GM12874 (cell line): ENCODE results near the gene MYO5B.

Source experiments
- TF ChIP-seq, protein P1 (sequence below): IDR thresholded peaks from 2 replicates; pipeline ENCODE4 v1.5.1; 2011; ENCODE audit warnings: low read depth, mild to moderate bottlenecking, control low read depth, low read length, moderate library complexity; ENCODE audit not compliant: insufficient read depth

Gene MYO5B

DNA sequence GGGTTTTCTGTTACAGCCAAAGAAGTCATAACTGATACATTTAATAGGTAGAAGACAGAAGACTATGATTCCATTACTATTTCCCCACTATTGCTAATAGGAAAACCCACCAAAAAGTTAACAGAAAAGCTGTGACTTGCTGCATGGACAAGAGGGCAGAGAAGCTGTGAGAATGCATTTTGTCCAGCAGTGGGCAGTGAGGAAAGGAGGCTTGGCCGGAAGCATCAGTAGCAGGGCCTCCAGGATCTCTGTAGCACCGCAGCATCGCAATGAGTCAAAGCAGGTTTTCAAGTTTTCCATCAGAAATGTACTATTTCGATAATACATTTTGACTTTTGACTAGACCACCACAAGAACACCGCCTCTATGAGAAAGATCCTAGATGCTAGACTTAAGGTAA, 24.9 kb downstream of the MYO5B start:
- TF ChIP-seq, protein P1, sequence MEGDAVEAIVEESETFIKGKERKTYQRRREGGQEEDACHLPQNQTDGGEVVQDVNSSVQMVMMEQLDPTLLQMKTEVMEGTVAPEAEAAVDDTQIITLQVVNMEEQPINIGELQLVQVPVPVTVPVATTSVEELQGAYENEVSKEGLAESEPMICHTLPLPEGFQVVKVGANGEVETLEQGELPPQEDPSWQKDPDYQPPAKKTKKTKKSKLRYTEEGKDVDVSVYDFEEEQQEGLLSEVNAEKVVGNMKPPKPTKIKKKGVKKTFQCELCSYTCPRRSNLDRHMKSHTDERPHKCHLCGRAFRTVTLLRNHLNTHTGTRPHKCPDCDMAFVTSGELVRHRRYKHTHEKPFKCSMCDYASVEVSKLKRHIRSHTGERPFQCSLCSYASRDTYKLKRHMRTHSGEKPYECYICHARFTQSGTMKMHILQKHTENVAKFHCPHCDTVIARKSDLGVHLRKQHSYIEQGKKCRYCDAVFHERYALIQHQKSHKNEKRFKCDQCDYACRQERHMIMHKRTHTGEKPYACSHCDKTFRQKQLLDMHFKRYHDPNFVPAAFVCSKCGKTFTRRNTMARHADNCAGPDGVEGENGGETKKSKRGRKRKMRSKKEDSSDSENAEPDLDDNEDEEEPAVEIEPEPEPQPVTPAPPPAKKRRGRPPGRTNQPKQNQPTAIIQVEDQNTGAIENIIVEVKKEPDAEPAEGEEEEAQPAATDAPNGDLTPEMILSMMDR, result no peak

GRCh38 chr18:50169149-50169548, 25.8 kb downstream of the MYO5B start:
- TF ChIP-seq, protein P1, result no peak

DNA sequence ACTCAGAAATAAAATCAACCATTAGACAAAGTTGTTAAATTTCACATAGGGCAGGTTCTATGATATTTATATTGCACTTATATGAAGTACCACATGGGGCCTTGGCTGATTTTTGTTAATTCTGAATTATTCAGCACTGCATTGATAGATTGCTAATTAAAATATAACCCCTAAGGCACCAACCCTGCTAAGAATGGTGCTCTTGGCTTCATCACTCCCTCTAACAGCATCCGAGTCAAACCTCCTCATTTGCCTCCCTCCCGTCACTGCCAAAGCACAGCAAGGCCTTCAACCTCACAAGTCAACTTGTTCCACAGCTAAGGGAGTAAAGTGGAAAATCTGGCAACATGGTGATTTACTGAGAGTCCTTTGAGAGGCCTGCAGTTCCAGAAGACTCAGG, 27.0 kb downstream of the MYO5B start:
- TF ChIP-seq, protein P1, result no peak

DNA sequence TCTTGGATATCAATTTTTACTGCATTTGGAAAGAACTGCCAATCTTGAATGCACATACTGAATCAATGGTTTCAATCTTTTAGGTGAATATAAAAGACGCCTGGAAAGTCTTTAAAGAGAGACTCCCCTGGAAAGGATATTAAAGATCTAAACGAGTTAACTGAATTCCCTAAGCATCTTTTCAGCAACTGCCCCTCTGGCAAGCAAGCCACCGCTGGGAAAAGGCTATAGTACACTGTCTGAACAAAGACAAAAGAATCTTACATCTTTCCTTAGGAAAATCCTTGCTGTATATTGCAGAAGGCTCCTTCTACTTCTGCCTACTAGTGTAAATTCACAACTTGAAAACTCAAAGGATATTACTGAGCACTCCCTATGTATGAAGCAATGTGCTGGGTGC, 28.0 kb downstream of the MYO5B start:
- TF ChIP-seq, protein P1, result no peak

GRCh38 chr18:50163505-50163904, 31.4 kb downstream of the MYO5B start:
- TF ChIP-seq, protein P1, result no peak

- TF ChIP-seq, protein P1, result no peak
Observed at GRCh38 chr18:50162486-50163304, 32.3 kb downstream of the MYO5B start.

GRCh38 chr18:50161597-50162205, 33.2 kb downstream of the MYO5B start:
- TF ChIP-seq, protein P1, result no peak
